ENCODE data around the gene JADE2.

GRCh38 chr5:134563962-134564361 is 38.5 kb downstream of the JADE2 start:
- TF ChIP-seq, protein P1, sequence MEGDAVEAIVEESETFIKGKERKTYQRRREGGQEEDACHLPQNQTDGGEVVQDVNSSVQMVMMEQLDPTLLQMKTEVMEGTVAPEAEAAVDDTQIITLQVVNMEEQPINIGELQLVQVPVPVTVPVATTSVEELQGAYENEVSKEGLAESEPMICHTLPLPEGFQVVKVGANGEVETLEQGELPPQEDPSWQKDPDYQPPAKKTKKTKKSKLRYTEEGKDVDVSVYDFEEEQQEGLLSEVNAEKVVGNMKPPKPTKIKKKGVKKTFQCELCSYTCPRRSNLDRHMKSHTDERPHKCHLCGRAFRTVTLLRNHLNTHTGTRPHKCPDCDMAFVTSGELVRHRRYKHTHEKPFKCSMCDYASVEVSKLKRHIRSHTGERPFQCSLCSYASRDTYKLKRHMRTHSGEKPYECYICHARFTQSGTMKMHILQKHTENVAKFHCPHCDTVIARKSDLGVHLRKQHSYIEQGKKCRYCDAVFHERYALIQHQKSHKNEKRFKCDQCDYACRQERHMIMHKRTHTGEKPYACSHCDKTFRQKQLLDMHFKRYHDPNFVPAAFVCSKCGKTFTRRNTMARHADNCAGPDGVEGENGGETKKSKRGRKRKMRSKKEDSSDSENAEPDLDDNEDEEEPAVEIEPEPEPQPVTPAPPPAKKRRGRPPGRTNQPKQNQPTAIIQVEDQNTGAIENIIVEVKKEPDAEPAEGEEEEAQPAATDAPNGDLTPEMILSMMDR (IDR thresholded peaks at IDR 0.05) = no peak
- TF ChIP-seq POLR2A (IDR thresholded peaks at IDR 0.05) = no peak
- TF ChIP-seq EP300 (IDR thresholded peaks at IDR 0.05) = no peak

Measured in gastroesophageal sphincter (tissue), 3 donors.